MM.1S (cell line): ENCODE data around the gene TNIK.

Experiments used
- EZH2 ChIP-seq: fragments of 300-600 bp; sonication (generic); optimal IDR thresholded peaks from 2 replicates; pipeline ENCODE3; 2017; ENCODE audit warnings: low read depth, mild to moderate bottlenecking, antibody characterized with exemption, low read length, mixed read lengths
- EZH2phosphoT487 ChIP-seq: fragments of 300-600 bp; sonication (generic); IDR thresholded peaks from 2 replicates; pipeline ENCODE4 v1.6.1; 2018; ENCODE audit warnings: antibody characterized with exemption, low read length
- TF ChIP-seq, protein P1 (sequence below): fragments of 300-600 bp; sonication (generic); IDR thresholded peaks from 2 replicates; pipeline ENCODE4 v1.5.1; 2016; ENCODE audit warnings: antibody characterized with exemption, low read length, mixed read lengths

DNA sequence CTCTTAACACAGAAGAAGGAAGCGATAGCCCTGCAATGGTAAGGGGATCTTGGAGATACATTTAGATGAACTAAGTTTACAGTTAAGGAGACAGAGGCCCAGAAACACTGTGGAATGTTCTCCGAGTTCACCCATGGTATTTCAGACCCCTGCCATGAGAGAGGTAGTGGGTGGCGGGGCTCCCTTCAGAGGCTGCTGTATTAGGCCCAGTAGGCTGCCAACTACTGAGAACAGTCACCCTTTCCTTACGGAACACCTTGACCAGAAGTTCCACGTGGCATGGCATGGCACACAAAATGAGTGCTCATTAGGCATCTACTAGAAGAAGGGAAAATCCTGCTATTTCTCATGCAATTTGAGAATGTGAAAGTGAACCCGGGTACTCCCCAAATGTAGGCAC lies 195.4 kb downstream of the TNIK start:
- TF ChIP-seq, protein P1, sequence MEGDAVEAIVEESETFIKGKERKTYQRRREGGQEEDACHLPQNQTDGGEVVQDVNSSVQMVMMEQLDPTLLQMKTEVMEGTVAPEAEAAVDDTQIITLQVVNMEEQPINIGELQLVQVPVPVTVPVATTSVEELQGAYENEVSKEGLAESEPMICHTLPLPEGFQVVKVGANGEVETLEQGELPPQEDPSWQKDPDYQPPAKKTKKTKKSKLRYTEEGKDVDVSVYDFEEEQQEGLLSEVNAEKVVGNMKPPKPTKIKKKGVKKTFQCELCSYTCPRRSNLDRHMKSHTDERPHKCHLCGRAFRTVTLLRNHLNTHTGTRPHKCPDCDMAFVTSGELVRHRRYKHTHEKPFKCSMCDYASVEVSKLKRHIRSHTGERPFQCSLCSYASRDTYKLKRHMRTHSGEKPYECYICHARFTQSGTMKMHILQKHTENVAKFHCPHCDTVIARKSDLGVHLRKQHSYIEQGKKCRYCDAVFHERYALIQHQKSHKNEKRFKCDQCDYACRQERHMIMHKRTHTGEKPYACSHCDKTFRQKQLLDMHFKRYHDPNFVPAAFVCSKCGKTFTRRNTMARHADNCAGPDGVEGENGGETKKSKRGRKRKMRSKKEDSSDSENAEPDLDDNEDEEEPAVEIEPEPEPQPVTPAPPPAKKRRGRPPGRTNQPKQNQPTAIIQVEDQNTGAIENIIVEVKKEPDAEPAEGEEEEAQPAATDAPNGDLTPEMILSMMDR, result no peak
- TF ChIP-seq EZH2, result no peak
- TF ChIP-seq EZH2phosphoT487, result no peak
